ENCODE data around the gene GAL3ST3. TPM values are rescaled to one million over a fixed set of nuclear protein-coding genes. Genes with fewer than 3 reads are reported as not detected.

GAL3ST3 gene
- total RNA-seq, 4 donors from 2014 or later, result not detected

- peak overlapping the region in 2 of 4 donors; percentile 93 for H3K27ac ChIP-seq
- no peaks in the 10 kb centered on the region for H3K9me3 ChIP-seq
- no peak for DNase-seq
- WGBS, 2 donors (ENCODE audit: low coverage in 1 of 2), result 80 to 83% methylated on average over 1 to 3 of the region's 3 CpGs
- peaks cover 0 to 11% (median 1%) of the 10 kb centered on the region in 4 donors for H3K36me3 ChIP-seq
- intact Hi-C loops (cut with DNase I; ENCODE audit: low total_unique reads) (loop anchor here (5.0 kb wide), 1 partner anchor 1050 kb away; no protein-coding TSS in a partner anchor), in situ Hi-C loops (cut with MboI; ENCODE audit: low pct_ligation_motif_present in 1 of 4, low pct_unique_long_range_greater_than_20kb in 1 of 4, low sequenced_read_pairs in 3 of 4) (no loop called here)
- no peak for TF ChIP-seq EP300 (IDR thresholded peaks at IDR 0.05; ENCODE audit: low read depth)
- TF ChIP-seq CTCF (IDR thresholded peaks at IDR 0.05), result no peak
- TF ChIP-seq POLR2AphosphoS5 (IDR thresholded peaks at IDR 0.05), result no peak
- no peak for TF ChIP-seq POLR2A (IDR thresholded peaks at IDR 0.05)
- no peaks in the 10 kb centered on the region for H3K27me3 ChIP-seq
- peak overlapping the region in 1 of 4 donors; percentile 83 for H3K4me3 ChIP-seq
- peaks cover 10 to 34% (median 24%) of the 10 kb centered on the region in 4 donors for H3K4me1 ChIP-seq
These were observed 23.1 kb upstream of the GAL3ST3 start for GRCh38 chr11:66072081-66072480.

- H3K27me3 ChIP-seq, result no peaks in the 10 kb centered on the region
- in situ Hi-C loops (cut with MboI; ENCODE audit: low pct_ligation_motif_present in 1 of 4, low pct_unique_long_range_greater_than_20kb in 1 of 4, low sequenced_read_pairs in 3 of 4) (no loop called here), intact Hi-C loops (cut with DNase I; ENCODE audit: low total_unique reads) (loop anchor here (5.0 kb wide), 1 partner anchor 1051 kb away; no protein-coding TSS in a partner anchor)
- WGBS, 2 donors (ENCODE audit: low coverage in 1 of 2), result 30% methylated on average over 2 of the region's 2 CpGs; no CpG with 5 or more reads in 1 of the 2 donors
- DNase-seq, result no peak
- peak overlapping the region in 3 of 4 donors; percentile 60 to 94 (median 83) for H3K4me3 ChIP-seq
- H3K4me1 ChIP-seq, result peaks cover 10 to 34% (median 24%) of the 10 kb centered on the region in 4 donors
- H3K36me3 ChIP-seq, result peaks cover 0 to 18% (median 5%) of the 10 kb centered on the region in 4 donors
- TF ChIP-seq EP300 (IDR thresholded peaks at IDR 0.05; ENCODE audit: low read depth), result no peak
- no peak for TF ChIP-seq CTCF (IDR thresholded peaks at IDR 0.05)
- no peak for TF ChIP-seq POLR2AphosphoS5 (IDR thresholded peaks at IDR 0.05)
- no peak for TF ChIP-seq POLR2A (IDR thresholded peaks at IDR 0.05)
- H3K27ac ChIP-seq, result peak overlapping the region; percentile 93 to 95 (median 94)
- H3K9me3 ChIP-seq, result no peaks in the 10 kb centered on the region
These were observed 22.4 kb upstream of the GAL3ST3 start for GRCh38 chr11:66071381-66071801.

GRCh38 chr11:66070604-66071380, 21.8 kb upstream of the GAL3ST3 start:
- peak overlapping the region; percentile 60 to 94 (median 78) for H3K4me3 ChIP-seq
- H3K27me3 ChIP-seq, result no peaks in the 10 kb centered on the region
- H3K4me1 ChIP-seq, result peaks cover 10 to 34% (median 24%) of the 10 kb centered on the region in 4 donors
- in situ Hi-C loops (cut with MboI; ENCODE audit: low pct_ligation_motif_present in 1 of 4, low pct_unique_long_range_greater_than_20kb in 1 of 4, low sequenced_read_pairs in 3 of 4) (no loop called here), intact Hi-C loops (cut with DNase I; ENCODE audit: low total_unique reads) (loop anchor here (5.0 kb wide), 1 partner anchor 1052 kb away; no protein-coding TSS in a partner anchor)
- WGBS, 2 donors (ENCODE audit: low coverage in 1 of 2), result 5% methylated on average over 32 of the region's 60 CpGs; no CpG with 5 or more reads in 1 of the 2 donors
- H3K36me3 ChIP-seq, result peaks cover 0 to 20% (median 8%) of the 10 kb centered on the region in 4 donors
- TF ChIP-seq POLR2AphosphoS5 (IDR thresholded peaks at IDR 0.05), result no peak
- no peak for TF ChIP-seq CTCF (IDR thresholded peaks at IDR 0.05)
- TF ChIP-seq POLR2A (IDR thresholded peaks at IDR 0.05), result no peak
- TF ChIP-seq EP300 (IDR thresholded peaks at IDR 0.05; ENCODE audit: low read depth), result no peak
- H3K9me3 ChIP-seq, result no peaks in the 10 kb centered on the region
- peak; percentile 43 for DNase-seq
- peak overlapping the region; percentile 93 to 95 (median 94) for H3K27ac ChIP-seq
